Prostate gland (tissue), 2 donors: Measurements from ENCODE around the gene TMEM82.

Experiments
- POLR2AphosphoS5 ChIP-seq: sonication (generic); formaldehyde crosslinking; IDR thresholded peaks from one replicate; pipeline ENCODE4 v1.6.1; 2017; ENCODE audit warnings: antibody characterized with exemption
- TF ChIP-seq, protein P1 (sequence below), 4 experiments: fragments of 200-600 bp in 2 of 4; fragments of 450-650 bp in 2 of 4; sonication (generic) in 2 of 4; IDR thresholded peaks; 1 replicate in 3 of 4; 2 replicates in 1 of 4; pipeline ENCODE4 v1.5.1; 2016 to 2019; ENCODE audit warnings: antibody characterized with exemption in 4 of 4, mild to moderate bottlenecking in 2 of 4, moderate library complexity in 2 of 4

DNA sequence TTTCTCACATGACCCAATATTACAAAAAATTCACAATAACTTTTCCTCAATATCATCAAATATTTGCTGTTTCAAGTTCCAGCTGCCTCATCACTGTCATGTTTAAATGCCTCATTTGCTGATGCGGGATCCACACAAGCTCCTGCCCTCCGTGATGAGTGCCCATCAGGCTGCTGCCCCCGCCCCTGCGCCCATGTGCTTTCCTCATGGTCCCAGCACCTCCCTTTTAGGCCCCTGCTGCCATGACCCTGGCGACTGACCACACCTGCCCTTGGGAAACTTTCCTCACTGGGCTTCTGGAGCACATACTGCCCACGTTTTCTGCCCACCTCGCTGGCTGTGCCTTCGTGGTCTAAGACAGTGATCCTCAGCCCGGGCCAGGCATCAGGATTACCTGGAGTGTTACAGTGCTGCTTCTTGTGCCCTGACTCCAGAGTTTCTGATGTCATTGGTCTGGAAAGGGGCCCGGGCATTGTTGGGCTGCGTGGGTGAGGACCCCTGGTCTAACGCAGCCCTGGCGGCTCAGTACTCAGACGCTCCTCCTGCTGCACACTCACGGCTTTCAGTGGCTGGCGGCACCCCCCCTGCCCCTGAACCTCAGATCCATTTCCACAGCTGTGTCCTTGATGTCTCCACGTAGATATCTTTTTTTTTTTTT lies 37.6 kb upstream of the TMEM82 start:
- TF ChIP-seq, protein P1, sequence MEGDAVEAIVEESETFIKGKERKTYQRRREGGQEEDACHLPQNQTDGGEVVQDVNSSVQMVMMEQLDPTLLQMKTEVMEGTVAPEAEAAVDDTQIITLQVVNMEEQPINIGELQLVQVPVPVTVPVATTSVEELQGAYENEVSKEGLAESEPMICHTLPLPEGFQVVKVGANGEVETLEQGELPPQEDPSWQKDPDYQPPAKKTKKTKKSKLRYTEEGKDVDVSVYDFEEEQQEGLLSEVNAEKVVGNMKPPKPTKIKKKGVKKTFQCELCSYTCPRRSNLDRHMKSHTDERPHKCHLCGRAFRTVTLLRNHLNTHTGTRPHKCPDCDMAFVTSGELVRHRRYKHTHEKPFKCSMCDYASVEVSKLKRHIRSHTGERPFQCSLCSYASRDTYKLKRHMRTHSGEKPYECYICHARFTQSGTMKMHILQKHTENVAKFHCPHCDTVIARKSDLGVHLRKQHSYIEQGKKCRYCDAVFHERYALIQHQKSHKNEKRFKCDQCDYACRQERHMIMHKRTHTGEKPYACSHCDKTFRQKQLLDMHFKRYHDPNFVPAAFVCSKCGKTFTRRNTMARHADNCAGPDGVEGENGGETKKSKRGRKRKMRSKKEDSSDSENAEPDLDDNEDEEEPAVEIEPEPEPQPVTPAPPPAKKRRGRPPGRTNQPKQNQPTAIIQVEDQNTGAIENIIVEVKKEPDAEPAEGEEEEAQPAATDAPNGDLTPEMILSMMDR (IDR thresholded peaks at IDR 0.05): no peak
- TF ChIP-seq POLR2AphosphoS5: no peak
